Ammon's horn (tissue), 1 donor: ENCODE results near the gene KCNMA1.
A peak's percentile ranks its signal among the peaks of the same experiment; 100 is the strongest.

Source experiments
- DNase-seq: peaks from one replicate; pipeline ENCODE4 v3.0.0-alpha.2; 2016; ENCODE audit warnings: low spot score

The KCNMA1 gene

DNA sequence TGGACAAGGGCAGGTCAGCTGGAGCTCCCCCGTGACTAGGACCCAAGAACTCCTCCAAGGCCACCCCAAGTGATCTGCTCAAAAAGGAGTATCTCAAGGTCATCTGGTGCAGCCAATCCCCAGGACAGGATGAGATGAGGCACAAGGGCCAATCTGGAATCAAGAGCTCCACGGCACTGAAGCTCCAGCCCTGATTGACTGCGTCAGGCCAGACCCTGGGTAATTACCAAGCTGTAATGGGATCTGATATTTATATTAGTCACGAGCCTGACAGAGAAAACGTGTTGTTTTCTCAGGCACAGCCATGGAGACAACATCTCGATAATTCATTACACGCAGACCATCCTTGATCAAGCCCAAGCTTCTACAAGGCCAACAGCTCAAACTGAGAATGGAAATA, 4.2 kb downstream of the KCNMA1 start:
- no peak for DNase-seq

- DNase-seq: peak; percentile 80
Measured at GRCh38 chr10:77631241-77631640, 6.4 kb downstream of the KCNMA1 start.

GRCh38 chr10:77630507-77630848, 7.1 kb downstream of the KCNMA1 start:
- DNase-seq: no peak

DNA sequence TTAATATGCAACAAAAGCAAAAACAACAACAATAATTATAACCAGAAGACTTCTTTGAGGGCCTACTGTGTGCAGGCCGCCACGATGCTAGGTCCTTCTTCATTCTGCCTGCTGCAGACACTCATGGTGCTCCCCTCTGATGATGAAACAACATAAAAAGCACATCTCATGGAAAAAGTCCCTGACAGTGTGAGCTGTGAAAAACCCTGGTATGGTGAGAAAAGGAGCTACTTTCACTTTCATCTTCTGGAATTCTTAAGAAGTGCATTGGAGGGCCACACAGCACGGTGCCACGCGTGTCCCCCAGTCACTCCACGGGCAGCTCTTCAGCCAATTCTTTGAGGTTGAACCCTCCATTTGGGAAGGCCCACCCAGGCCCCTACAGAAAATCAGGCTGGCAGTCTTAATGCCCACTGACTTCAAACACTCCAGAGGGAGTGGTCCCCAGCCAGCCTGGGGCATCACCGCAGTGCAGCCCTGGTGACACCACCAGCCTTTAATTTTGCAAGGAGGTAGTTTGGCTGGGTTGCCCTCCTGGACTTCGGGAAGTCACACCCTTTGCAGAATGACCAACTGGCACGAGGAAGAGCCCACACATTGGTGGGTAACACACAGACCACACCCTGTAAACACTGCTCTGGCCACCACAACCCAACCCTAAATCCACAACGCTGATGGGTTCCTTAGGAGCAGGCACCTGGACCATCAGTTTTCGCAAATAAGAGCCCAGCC, 7.7 kb downstream of the KCNMA1 start:
- no peak for DNase-seq

GRCh38 chr10:77628906-77629730, 8.5 kb downstream of the KCNMA1 start:
- no peak for DNase-seq

DNA sequence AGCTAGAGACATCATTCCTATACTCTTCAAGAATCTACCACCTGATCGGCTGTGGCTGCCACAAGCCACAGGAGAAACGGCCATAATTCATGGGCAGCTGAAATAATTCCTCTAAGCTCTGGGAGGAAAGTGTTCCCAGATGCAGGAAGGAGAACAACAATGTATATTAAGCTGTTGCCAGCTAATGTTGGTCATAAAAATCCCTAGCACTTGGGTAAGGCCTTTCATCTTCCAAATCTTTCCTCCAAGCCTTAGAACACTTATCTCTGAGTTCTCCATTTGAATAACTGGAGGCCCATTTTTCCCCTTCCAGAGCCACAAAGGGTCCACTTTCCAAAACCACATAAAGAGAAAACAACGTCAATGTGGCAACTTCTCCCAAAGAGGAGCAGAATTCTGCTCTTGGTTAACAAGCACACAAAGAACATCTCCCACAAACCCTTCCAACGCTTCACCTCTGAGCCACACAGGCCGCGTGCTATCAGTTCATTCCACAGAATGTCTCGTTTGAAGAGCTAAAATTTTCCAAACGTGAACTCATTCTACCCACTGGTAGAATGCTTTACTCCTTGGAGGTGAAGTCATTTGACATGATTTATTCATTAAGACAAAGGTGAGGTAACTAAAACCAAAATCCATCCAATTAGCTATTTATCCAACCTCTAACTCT, 11.2 kb downstream of the KCNMA1 start:
- no peak for DNase-seq

DNA sequence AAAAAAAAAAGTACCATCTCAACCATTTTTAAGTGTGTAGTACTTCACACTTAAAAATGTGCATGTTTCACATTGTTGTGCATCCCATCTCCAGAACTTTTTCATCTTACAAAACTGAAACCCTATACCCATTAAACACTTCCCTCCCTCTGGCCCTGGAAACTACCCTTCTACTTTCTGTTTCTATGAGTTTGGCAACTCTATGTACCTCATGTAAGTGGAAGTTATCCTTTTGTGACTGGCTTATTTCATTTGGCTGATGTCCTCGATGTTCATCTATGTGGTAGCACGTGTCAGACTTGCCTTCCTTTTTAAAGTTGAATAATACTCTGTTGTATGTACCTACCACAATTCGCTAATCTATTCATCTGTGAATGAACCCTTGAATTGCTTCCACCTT, 12.2 kb downstream of the KCNMA1 start:
- DNase-seq: no peak

GRCh38 chr10:77622889-77623291, 14.7 kb downstream of the KCNMA1 start:
- DNase-seq: no peak

DNA sequence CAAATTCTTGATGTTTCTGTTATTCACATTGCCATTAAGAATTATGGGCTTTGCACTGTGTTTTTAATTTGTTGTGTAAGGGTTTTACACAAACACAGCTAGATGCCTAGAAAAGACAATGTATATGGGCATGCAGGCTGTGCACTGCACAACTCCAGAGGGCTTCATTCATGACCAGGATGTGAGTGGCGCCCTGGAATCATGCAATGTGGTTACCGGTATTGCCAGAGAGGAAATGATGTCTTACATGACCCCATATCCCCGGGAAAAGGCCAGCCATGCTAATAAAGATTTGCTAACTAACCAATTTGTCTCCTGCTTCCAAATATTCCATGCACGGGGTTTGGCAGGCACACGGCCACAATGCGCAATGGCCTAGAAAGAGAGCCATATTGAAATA, 16.9 kb downstream of the KCNMA1 start:
- no peak for DNase-seq

- DNase-seq: no peak
Measured at GRCh38 chr10:77619964-77620703, 17.5 kb downstream of the KCNMA1 start.

- no peak for DNase-seq
Measured at GRCh38 chr10:77618117-77618516, 19.5 kb downstream of the KCNMA1 start.

- DNase-seq: no peak
Measured at GRCh38 chr10:77616766-77617165, 20.8 kb downstream of the KCNMA1 start.

DNA sequence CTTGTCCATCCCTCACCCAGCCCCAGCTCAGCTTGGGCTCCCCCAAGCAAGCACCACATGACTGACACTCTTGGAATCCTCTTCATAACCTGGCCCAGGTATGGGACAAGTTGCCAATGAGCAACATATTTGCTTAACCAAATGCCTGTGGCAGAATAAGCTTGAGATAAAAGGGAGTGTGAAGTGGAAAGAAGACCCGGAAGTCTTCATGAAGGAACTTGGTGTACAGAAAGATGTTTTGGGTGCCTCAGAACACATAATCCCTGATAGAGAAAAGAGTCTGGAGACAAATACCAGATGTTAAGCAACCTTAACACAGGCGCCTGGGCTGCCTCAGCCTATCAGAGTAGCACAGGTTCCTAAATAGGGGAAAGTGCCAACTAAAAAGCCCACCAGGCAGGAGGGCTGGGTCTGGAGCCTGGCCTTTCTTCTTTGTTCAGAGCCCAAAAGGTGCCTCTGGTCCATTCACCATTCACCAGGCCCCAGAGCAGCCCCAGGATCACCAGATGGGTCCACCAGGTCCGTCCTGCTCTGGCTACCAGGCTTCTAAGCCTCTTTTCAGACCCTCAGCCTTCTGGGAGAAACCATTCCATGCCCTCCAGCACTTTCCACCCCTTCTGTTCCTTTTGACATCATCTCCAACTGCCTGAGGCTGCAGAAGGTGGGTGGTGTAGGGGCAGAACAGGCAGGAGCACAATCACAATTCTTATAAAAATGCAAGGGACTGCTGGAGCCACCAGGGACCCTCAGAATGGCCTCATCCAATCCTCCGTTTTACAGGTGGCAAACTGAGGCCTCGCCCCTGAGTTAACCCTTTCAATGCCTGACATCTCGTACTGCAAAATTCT, 22.6 kb downstream of the KCNMA1 start:
- DNase-seq: no peak

DNA sequence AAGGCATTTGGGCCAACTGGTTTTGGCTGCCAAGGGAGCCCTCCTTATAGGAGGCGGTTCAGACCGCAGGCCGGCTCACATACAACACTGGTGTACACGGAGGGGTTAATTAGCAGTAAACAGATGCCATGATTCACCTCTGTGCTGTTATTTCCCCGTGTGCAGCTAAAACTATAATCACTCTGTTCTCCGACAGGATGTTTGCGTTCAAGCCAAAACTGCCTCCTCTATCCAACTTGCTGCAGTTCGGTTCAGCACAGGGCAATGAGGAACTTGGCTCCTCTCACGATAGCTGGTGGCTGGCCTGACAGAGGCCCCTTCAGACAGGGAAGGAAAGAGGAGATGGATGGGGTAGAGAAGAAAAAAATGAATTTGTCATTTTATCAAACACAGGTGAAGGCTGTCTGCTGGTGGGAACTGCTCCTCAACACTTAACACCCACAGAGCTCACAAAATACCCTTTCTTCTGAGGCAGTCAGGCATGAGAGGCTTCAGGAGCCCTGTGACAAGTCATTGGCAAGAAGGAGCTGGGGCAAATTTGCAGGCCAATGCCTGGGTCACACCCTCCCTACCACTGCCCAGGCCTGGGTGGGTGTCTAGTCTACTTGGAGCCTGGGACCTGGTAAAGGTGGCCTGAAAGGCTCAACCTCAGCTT, 24.0 kb downstream of the KCNMA1 start:
- DNase-seq: no peak

DNA sequence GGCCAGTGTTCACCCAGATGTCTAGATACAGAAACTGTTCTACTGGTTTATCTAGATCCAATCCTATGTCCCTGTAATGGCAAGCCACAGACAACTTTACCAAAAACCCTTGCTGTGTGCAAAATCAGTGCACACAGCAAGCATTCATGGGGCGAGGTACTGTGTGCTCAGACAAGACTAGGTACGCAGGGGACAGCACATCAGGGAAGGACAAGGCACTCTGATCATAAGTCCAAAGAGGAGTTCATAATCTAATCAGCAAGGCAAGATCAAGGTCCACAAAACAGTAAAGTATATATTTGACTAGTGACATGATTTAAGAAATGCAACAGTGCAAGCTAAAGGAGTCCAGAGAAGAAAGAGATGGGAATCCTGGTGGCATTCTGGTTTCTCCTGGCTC, 25.9 kb downstream of the KCNMA1 start:
- DNase-seq: no peak

GRCh38 chr10:77611221-77611620, 26.4 kb downstream of the KCNMA1 start:
- no peak for DNase-seq

- peak; percentile 47 for DNase-seq
Measured at GRCh38 chr10:77609781-77610272, 27.8 kb downstream of the KCNMA1 start.

DNA sequence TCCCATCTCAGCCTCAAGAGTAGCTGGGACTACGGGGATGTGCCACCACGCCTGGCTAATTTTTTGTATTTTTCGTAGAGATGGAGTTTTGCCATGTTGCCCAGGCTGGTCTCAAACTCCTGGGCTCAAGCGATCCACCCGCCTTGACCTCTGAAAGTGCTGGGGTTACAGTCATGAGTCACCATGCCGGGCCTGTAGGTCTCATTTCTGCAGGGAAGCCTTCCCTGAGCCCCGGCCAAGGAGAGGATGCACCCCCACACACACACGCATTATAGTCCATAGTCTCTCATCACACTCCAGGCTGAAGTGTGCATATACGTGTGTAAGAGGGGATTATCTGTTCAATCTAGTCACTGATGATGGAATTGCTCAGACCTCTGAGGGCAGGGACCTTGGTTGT, 29.3 kb downstream of the KCNMA1 start:
- no peak for DNase-seq

DNA sequence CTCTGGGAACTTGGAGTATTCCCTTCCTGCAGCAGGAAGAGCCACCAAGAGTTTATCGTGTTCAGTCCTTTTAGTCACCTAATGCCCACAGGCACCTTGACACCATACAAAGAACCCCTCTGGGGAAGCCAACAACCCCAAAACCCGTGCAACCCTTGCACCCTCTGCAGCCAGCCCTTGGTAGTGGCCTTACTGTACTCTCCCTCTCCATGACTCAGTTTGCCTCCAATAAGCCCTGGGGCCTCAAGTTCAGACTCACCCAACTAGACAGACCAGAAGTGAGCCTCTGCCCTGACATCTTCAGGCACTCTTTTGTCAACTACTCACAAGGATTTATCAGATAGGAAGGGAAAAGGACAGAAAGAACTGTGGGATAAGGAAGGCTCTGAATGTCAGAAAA, 30.9 kb downstream of the KCNMA1 start:
- no peak for DNase-seq

- DNase-seq: no peak
Measured at GRCh38 chr10:77605466-77605865, 32.1 kb downstream of the KCNMA1 start.

DNA sequence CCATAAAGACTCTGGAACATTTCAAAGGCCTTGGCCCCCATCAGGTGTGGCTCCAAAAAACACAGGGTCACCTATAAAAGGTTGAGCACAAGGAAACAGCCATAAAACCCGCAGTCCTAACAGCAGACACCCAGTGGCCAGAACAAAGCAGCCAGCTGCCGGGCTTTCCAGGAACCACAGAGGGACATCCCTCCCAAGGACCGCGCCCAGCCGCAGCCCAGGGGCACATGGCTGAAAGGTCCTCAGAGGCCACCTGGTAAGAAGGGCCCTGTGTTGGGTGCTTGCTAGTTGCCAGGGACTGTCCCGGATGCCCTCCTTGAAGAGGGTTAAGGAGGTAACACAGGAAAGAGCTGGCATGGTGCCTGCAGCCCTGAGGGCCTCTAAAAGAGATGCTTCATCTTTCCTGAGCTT, 32.7 kb downstream of the KCNMA1 start:
- no peak for DNase-seq
